Fibroblast of the aortic adventitia (primary cell): Measurements from ENCODE around the gene NCAM1. TPM values are rescaled to one million over a fixed set of nuclear protein-coding genes. Genes with fewer than 3 reads are reported as not detected.

Experiments
- DNase-seq: peaks from one replicate; pipeline ENCODE4 v3.0.0-alpha.2; 2010; ENCODE audit warnings: low read depth
- H3K4me3 ChIP-seq: 2 replicates; pipeline ENCODE4 v1.5.1; 2011; ENCODE audit warnings: low read depth, mild to moderate bottlenecking, control low read depth, low read length, moderate library complexity
- CTCF ChIP-seq: IDR thresholded peaks from 2 replicates; pipeline ENCODE4 v1.5.1; 2011; ENCODE audit warnings: mild to moderate bottlenecking, low read length, control low read depth, inconsistent platforms; ENCODE audit not compliant: insufficient read depth
- total RNA-seq: library from RNA; depleted of rRNA; stranded (reverse); fragments of >200 nt; gene quantifications from 2 replicates; pipeline ENCODE4 v1.2.3, GENCODE V29; 2012; ENCODE audit warnings: low replicate concordance

Gene NCAM1
- total RNA-seq, 1 donor = 3.0 TPM

GRCh38 chr11:112932593-112932992, 28.6 kb upstream of the NCAM1 start:
- TF ChIP-seq CTCF = no peak
- DNase-seq = no peak
- H3K4me3 ChIP-seq = no peak overlapping the region

- no peak overlapping the region for H3K4me3 ChIP-seq
- DNase-seq = no peak
- TF ChIP-seq CTCF = no peak
Measured at GRCh38 chr11:112933970-112934369, 27.2 kb upstream of the NCAM1 start.

DNA sequence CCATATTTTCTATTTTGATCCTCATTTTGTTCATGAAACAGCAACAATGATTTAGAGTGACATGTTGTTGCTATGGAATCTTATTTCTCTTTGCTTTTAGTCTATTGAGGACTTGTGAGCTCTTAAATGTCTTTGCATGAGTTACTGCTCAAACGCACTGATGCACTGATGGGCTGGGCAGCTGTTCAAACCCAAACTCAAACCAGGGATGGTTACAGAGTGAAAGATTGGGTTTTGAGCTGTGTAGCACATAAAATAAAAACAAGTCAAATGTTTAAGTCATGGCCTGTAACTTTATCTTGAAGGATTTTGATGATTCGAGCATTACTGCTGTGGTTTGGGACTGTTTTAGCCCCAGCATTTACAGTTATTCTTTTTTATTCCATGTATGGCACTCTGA, 20.1 kb upstream of the NCAM1 start:
- no peak for TF ChIP-seq CTCF
- DNase-seq = no peak
- no peak overlapping the region for H3K4me3 ChIP-seq

DNA sequence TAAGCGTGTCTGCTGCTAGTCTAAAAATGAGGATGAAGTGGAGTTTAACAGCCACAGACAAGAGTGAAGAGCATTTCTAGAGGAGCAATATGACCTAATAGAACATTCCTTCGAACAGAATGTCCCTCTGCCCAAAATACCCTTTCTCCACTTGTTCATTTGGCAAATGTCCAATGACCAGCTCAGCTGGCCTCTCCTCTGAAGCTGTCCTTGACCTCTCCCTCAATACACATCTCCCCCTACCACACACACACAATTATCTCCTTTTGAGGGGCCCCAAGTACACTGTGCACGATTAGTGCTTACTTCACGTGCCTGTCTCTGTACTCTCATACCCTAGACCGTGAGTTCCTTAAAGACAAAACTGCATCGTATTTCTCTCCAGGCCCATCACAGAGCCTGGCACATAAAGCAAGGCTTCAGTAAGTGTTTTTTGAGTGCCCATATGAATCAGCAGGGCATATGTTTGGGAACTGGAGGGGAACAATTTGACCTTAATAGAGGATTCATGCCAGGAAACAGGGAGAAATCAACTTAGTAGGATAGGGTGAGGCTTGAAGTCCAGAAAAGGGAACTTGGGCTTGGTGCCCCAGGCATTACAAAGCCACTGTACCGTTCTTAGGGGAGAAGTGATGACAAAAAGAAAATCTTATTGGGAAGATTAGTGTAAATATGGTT, 18.1 kb upstream of the NCAM1 start:
- no peak for DNase-seq
- H3K4me3 ChIP-seq = no peak overlapping the region
- TF ChIP-seq CTCF = no peak

DNA sequence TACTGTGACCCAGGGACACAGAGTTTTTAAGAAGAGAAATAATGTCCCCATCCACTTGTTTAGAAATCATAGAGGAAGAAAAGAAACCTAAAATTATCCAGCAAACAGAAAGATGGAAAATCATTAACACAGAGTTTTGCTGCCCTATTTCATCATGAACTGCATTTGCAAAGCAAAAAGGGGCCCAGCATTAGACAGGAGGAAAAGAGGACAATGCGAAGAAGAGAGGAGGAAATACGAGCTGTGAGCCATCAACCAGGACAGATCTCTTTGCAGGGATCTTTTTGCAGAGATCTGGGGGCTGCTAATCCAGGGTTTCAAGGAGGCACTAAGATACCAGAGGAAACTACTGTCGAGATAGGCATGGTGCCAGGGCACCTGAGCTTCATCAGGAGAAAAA, 14.4 kb upstream of the NCAM1 start:
- no peak overlapping the region for H3K4me3 ChIP-seq
- TF ChIP-seq CTCF = no peak
- no peak for DNase-seq

GRCh38 chr11:112949781-112950575, 11.2 kb upstream of the NCAM1 start:
- no peak overlapping the region for H3K4me3 ChIP-seq
- no peak for DNase-seq
- no peak for TF ChIP-seq CTCF
